ENCODE data around the gene SH2D5.

Gene SH2D5

DNA sequence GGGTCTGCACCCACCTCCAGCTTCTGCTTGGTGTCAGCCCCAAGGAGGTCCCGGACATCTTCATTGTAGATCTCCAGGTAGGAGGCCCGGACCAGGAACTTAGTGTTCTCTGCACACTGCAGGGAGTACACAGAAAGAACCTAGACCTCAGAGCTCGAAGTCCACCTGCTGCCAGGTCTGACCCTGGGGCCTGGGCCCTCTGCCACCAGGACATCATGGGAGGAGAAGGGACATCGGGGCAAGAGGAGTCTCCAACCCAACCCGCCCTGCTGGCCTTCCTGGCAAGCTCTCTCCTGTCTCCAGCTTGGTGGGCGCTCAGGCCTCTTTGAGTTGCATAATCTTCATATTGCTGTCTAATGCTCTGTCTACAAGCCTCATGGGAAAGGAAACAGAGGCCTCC is 19.1 kb downstream of the SH2D5 start:
- no peak for DNase-seq (ENCODE audit: low spot score)

- DNase-seq (ENCODE audit: low spot score) = peak; percentile 78
These were observed 20.3 kb downstream of the SH2D5 start for GRCh38 chr1:20712215-20712577.

DNA sequence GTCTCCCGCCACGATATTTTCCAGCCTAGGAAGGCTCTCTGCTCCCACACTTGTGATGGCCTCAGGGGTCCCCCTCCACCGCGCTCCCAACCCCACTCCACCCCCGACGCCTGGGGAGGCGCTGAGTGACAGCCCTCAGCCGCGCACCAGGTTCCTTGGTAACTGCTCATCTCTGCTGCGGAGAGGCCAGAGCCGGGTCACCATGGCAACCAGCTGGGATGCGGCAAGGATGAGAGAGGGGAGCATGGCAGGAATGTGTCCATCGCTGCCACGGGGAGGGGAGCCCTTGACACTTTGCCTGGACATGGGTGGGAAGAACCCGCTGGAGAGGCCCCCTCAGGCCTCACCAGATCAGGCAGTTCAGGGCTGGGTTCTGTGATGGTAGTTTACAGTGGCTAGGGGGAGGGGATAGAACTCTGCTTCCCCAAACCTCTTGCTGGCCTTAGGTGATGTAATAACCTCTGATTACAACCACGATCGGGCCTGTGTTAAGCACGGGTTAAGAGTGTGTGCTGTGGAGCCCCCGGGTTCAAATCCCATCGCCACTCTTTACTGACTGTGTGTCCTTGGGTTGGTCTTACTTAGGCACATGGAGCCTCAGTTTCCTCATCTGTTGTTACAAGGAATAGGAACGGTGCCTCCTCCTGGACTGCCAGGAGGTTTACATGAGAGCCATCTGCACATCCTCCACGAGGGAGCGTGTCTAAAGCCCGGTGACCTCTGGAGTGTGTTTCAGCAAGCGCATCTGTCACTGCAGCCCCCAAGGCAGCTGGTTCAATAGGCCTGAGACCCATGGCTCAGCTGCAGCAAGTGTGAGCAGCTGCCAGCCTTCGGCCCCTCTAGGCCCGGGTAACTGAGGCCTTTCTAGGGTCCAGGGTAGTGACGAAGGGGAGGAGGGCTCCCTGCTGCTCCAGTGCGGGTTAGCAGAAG is 21.0 kb downstream of the SH2D5 start:
- DNase-seq (ENCODE audit: low spot score) = peak; percentile 72

- DNase-seq (ENCODE audit: low spot score) = no peak
These were observed 21.8 kb downstream of the SH2D5 start for GRCh38 chr1:20710469-20711284.

GRCh38 chr1:20709868-20710267 is 22.6 kb downstream of the SH2D5 start:
- no peak for DNase-seq (ENCODE audit: low spot score)

DNA sequence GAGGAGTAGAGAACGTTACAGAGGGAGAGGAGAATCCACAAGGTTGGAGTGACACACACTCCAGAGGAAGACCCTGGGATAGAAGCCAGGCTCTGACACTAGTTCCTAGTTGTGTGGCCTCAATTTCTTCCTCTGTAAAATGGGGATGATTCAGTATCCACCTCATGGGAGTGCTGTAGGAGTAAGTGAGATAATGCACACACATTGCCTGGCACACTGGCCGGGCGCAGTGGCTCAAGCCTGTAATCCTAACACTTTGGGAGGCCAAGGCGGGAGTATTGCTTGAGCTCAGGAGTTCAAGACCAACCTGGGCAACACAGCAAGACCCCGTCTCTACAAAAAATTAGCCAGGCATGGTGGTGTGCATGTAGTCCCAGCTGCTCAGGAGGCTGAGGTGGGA is 23.6 kb downstream of the SH2D5 start:
- DNase-seq (ENCODE audit: low spot score) = no peak

GRCh38 chr1:20708057-20708456 is 24.4 kb downstream of the SH2D5 start:
- no peak for DNase-seq (ENCODE audit: low spot score)

DNA sequence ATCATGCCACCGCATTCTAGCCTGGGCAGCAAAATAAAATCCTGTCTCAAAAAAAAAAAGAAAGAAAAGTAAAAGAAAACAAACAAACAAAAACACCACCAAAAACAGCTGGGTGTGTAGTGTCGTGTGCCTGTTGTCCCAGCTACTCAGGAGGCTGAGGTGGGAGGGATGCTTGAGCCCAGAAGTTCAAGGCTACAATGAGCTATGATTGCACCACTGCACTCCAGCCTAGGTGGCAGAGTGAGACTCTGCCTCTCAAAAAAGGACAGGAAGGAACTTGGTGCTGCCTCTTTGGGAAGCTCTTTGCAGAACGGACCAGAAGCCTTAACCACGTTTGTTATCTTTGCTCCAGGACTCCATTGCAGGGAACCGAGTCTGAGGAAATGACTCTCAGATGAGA is 25.7 kb downstream of the SH2D5 start:
- DNase-seq (ENCODE audit: low spot score) = no peak

DNA sequence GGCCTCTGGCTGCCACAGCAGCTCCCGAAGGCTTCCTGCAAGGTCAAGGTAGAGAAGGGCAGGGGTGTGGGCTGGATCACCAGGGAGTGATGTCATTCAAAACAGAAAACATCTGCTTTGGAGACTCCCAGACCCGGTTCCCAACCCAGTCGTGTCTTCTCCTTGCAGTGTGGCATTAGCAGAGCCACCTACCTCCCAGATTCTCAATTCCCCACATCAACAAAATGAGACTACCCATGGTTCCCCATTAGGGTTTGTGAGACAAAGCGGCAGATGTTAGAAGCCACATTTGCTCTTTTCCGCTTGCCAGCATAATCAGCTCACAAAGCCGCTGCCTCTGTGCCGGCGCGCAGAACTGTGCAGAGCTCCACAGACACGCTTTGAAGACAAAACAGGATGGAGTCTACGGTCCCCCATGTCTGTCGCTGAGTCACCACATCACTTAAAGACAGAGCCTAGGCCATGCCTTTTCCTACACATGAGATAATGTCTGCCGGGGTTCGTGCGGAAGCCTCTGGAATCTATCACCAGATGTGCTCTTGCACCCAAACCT is 27.2 kb downstream of the SH2D5 start:
- DNase-seq (ENCODE audit: low spot score) = no peak

DNA sequence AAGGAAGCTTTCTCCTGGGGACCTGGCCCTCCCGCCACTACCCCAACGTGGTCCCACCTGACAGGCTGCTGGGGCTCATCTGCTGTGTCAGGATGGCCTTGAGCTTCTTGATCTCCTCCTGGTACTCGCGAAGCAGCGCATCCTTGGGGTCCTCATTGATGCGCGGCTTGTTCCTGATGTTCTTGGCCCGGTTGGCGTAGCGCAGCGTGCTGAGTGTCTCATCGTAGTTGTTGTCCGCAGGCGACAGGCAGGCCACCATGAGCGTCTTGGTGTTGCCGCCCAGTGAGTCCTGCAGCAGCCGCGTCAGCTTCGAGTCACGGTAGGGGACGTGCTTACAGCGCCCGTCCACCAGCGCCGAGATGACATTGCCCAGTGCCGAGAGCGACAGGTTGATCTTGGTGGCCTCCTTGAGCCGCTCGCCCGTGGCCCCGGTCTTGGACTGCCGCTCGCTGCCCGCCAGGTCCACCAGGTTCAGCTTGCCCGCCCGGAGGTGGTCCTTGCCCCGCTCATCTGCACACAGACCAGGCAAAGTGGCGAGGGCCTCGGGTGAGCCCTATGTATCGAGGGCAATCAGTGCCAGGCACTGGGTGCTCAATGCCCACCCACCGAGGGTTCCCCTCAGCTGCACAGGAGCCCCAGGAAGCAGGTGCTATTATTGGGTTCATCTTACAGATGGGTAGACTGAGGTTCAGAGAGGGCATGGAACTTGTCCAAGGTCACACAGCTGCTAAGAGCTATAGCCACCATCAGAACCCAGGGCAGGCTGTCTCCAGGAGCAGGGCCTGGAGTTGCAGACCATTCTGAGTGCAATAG is 27.9 kb downstream of the SH2D5 start:
- no peak for DNase-seq (ENCODE audit: low spot score)

DNA sequence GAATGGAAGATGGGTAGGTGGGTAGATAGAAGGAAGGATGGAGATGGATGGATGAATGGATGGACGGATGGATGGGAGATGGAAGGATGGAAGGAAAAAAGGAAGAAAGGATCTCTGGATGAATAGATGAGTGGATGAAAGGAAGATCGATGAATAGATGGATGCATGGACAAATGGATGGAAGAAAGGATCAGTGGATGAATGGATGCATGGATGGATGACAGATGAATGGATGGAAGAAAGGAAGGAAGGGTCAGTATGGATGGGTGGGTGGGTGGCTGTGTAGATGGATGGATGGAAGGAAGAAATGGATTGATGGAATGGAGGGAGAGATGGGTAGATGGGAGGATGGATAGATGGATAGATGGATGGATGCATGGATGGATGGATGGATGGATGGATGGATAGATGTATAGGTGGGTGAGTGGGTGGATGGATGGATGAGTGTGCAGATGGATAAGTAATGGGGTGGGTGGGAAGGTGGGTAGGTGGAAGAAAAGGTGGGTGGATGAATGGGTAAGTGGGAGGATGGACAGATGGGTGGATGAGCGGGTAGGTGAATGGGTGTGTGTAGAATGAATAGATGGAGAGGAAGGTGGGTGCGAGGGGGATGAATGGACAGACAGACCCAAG is 29.3 kb downstream of the SH2D5 start:
- DNase-seq (ENCODE audit: low spot score) = no peak

DNA sequence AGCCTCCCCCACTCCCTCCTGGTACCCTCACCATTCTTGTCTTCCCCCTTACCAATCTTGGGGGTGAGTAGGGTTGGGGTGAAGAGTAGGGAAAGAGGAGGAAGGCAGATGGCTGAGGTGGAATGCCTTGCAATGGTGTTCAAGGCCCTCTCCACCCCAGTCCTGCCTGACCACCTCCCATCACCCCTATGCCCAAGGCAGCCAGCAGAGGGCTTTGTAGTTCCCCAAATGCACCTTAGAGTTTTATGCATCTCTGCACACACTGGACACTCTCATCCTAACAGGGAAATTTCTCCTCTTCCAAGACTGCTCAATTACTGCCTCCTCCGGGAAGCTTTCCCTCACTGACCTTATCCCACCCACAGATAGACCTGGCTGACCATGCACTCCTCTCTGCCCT is 30.1 kb downstream of the SH2D5 start:
- no peak for DNase-seq (ENCODE audit: low spot score)

DNA sequence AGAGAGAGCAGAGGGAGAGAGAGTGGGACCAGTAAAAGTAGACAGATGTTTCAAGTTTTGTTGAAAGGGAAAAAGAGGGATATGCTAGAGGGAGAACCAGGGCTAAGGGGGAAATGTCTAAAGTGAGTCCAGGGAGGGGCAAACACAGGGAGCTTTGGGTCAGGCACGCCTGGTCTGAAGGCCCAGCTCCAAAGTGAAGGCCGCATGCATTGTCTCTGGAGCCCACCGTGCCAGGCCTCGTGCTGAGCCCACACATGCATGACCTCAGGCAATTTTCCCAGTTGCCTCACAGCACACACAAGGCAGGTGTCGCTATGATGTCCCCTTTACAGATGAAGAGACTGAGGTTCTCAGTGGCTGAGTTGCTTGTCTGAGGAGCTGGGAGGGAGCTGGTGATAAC is 30.7 kb downstream of the SH2D5 start:
- no peak for DNase-seq (ENCODE audit: low spot score)

- DNase-seq (ENCODE audit: low spot score) = no peak
These were observed 31.1 kb downstream of the SH2D5 start for GRCh38 chr1:20701446-20701845.

- no peak for DNase-seq (ENCODE audit: low spot score)
These were observed 31.8 kb downstream of the SH2D5 start for GRCh38 chr1:20700636-20701215.

GRCh38 chr1:20699558-20699957 is 32.9 kb downstream of the SH2D5 start:
- no peak for DNase-seq (ENCODE audit: low spot score)

DNA sequence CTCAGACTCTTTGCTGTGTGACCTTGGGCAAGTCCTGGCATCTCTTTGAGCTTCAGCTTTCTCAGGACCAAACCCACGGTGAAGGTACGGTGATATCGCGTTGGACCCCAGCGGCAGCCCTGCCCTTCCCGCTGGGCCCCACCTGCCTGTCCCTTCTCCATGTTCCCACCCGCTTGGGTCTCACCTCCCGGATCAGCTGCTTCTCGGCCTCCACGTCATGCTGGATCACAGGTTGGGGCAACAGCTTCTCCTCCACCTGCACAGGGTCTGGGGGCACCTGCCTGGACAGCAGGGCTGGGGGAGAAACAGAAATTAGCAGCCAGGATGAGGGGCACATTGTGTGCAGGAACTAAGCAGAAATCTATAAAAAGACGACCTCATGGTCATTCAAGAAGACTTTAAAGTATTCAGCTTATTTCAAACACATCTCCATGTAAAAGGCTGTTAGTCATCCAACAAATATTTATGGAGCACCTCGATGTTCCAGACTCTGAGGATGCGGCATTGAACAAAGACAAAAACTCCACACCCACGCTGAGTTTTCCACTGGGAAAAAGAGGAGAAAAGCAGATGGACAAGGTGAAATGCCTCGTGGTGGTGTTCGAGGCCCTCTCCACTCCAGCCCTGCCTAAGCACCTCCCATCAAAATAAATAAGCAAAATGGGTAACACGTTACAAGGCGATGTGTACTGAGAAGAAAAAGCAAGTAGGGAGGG is 34.1 kb downstream of the SH2D5 start:
- no peak for DNase-seq (ENCODE audit: low spot score)

- no peak for DNase-seq (ENCODE audit: low spot score)
These were observed 34.9 kb downstream of the SH2D5 start for GRCh38 chr1:20697563-20697962.

DNA sequence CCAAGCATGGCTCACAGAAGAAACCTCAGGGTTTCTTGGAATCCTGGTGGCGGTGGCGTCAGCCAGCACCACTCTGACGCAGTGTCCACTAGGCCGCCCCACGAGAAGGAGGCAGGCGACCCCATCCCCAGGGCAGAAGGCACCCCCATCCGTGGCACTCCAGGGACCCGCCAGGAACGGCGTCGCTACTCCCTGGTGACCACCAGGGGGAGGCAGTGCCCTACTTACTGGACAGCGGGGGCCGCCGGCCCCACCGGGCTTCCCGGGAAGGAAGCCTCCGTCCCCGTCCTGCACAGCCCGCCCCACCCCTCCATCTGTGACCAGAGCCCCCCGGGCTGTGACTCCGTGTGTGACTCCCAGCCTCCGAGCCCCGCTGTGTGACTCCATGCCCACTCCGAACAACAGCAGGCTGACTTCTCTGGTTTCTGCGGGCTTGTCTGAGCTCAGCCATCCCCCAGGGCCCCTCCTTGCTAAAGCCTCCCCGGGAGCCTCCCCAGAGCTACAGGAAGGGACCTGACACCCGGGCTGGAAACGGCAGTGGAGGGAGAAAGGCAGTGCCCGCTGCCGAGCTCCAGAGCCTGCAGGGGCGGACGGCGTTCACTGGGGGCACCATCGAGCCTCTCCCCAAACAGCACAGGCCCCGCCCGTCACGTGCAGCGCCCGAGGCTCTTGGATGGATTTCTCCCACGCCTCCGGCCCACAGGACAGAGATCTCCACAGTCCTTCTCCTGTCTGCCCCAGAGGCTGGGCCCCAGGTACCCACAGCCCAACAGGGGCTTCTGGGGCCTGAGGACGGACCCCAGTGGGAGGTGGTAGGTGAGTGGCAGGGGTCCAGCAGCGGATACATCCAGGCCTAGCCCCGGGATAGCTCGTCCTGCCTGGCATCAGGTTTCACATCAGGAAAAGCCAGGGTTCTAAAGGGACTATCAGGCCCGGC is 35.8 kb downstream of the SH2D5 start:
- DNase-seq (ENCODE audit: low spot score) = peak; percentile 73

Data from putamen (tissue), 1 donor.